ENCODE results near the gene FNDC3B. TPM values are rescaled to one million over a fixed set of nuclear protein-coding genes. Genes with fewer than 3 reads are reported as not detected.

Gene FNDC3B
- polyA plus RNA-seq, 1 donor = 53.5 TPM

DNA sequence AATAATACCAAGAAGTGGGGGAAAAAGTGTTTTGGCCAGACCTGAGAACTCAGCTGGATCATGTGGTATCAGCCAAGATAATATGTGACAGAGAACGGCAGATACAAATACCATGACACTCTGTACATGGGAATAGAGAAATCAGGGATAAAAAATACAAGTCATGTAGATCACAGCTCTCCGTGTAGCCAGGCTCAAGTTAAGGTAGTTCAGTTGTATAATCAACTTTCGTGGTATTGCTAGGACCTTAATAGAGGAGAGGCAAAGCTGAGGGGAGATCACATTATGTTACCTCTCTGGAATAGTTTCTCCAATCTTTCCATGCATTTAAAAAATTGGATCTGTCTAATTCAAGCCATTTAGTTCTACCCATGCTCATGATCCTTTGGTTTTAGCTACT lies 229.0 kb downstream of the FNDC3B start:
- DNase-seq = peak; percentile 59

- peak; percentile 51 for DNase-seq
These were observed 229.5 kb downstream of the FNDC3B start for GRCh38 chr3:172268868-172269267.

DNA sequence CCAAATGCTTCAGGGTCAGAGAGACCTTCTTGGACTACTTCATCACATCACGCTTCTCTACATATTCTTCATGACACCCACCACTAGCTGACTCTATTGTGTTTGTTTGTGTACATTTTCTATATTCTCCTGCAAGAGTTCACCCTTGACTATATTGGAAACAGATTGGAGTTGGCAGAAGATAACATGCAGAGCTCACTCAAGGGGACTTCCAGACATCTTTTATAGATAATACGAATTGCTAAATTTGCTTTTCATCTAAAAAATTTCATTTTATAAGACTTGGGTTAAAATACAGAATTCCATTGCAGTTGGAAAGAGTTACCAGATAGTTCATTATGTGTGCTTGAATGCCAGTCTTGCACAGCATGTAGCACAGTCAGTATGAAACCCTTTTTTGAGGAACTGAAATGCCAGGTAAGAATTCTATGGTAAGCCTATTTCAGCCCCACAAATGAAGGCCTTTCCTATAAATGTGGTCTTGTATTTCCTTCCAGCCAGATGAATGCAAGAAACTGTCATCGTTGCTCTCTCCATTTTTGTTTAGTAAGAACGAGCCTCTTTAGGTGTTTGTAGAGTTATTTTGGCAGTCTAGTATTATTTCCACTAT lies 231.3 kb downstream of the FNDC3B start:
- no peak for DNase-seq

- no peak for DNase-seq
These were observed 232.1 kb downstream of the FNDC3B start for GRCh38 chr3:172271386-172271976.

- DNase-seq = no peak
These were observed 233.3 kb downstream of the FNDC3B start for GRCh38 chr3:172272698-172273097.

DNA sequence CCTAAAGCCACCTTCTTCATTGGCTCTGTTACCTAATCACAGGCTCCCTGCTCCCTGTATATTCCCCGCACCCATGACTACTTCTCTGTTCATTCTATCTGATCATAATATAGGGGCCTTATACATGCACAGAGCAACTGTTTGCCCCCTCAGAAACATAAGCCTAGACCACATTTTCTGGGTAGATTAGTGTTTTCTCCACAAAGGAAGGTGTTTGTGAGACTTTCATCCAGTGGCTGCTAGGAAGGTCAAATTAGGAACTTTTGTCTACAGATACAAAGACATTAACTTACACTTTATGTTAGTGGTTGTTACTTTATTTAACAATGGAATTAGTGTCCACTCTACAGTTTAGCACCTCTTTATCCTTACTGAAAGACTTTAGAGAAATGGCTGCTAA lies 234.0 kb downstream of the FNDC3B start:
- no peak for DNase-seq

- DNase-seq = no peak
These were observed 235.5 kb downstream of the FNDC3B start for GRCh38 chr3:172274906-172275305.

- DNase-seq = no peak
These were observed 236.2 kb downstream of the FNDC3B start for GRCh38 chr3:172275586-172275985.

- DNase-seq = no peak
These were observed 236.7 kb downstream of the FNDC3B start for GRCh38 chr3:172276103-172276502.

DNA sequence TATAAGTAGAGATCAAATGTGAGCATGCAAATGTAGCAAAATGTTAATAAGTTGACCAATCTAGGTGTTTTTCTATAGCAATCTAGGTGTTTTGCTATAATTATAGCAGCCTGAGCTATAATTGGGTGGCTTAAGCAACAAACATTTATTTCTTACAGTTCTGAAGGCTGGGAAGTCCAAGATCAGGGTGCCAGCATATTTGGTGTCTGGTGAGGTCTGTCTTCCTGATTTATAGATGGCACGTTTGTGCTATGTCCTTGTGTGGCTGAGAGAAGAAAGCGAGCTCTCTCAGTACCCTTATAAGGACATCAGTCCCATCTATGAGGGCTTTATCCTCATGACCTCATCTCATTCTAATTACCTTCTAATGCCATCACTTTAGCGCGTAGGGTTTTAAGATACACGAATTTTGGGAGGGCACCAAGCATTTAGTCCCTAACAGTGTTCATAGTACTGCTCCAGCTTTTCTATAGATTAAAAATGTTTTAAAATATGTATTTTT lies 237.8 kb downstream of the FNDC3B start:
- no peak for DNase-seq

GRCh38 chr3:172279191-172279640 lies 239.8 kb downstream of the FNDC3B start:
- DNase-seq = no peak

- DNase-seq = no peak
These were observed 240.6 kb downstream of the FNDC3B start for GRCh38 chr3:172279974-172280373.

DNA sequence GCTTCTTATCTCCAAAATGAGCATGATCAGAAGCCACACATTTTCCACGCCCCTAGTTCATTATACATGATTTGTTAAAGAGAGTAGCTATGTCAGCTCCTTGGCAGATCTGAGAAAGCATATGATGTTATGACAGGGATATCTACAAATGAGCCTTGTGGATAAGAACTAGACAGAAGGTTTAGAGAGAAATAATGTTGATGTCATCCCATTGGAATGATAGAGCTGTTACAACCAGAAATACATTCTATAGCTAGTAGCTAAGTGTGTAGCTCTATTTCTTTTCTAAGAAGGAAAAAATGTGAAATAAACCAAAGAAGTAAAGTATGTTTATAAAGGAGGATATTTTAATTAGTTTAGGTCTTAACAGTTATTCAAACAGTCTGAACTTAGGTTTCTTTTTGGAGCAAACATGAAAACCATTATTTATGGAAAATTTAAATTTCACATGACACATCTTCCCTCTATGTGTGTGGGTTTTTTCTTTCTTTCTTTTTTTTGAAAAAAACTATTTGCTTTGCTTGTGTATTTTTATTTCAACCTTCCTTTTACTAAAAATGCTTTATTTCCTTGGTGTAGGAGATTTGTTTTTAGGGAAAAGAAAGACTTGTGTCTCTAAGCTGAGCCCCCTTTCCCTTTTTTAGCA lies 241.2 kb downstream of the FNDC3B start:
- DNase-seq = no peak

DNA sequence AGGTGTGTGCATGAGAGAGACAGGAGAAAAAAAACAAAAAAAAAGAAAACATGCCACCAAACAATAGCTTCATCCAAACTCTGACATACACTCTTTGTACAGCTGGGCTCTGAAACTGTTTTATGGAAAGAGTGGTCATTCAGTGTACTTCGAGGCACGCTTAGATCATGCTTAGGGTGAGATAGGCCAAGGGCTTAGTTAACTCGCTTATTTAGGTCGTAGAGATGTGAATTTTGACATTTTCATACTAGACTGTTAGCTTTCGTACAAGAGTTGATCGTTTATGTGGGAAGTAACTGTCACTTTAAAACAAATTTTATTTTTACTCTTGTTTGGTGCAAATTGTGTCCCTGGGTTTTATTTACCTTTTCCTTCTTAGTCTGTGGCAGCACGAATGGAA lies 242.5 kb downstream of the FNDC3B start:
- DNase-seq = no peak

DNA sequence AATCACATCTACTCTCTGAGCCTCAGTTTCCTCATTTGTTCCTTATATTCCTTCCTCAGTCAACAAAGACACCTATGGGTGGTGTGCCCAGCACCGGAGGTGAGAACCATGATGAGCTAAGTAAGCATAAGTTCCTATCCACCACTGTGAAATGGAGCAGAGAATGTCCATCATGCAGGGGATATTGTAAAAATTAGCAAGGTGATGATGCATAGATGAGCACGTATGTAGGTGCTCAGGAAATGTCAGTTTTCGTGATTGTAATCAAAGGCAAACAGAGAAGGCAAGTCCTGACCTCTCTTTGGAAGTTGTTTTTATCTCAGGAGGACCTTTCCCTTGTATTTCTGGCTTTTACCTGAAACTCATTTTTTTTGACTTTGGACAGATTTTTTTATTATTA lies 243.5 kb downstream of the FNDC3B start:
- no peak for DNase-seq

GRCh38 chr3:172283841-172284357 lies 244.5 kb downstream of the FNDC3B start:
- no peak for DNase-seq

DNA sequence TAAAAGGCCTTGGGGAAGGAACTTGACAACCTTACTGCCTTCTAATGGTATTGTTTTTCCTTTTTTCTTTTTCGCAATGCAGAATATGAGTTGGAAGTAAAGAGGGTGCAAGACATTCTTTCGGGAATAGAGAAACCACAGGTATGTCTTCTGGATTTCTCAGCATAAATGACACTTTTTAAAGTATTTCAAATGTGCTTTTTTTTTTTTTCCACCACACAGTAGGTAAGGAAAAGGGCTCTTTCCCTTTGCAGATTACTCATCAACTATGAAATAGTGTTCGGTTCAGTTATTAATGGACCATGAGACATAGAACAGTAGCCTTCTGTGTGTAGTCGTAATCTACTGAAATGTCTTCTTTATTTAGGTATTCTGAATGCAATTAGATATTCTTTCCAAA lies 246.5 kb downstream of the FNDC3B start:
- no peak for DNase-seq

DNA sequence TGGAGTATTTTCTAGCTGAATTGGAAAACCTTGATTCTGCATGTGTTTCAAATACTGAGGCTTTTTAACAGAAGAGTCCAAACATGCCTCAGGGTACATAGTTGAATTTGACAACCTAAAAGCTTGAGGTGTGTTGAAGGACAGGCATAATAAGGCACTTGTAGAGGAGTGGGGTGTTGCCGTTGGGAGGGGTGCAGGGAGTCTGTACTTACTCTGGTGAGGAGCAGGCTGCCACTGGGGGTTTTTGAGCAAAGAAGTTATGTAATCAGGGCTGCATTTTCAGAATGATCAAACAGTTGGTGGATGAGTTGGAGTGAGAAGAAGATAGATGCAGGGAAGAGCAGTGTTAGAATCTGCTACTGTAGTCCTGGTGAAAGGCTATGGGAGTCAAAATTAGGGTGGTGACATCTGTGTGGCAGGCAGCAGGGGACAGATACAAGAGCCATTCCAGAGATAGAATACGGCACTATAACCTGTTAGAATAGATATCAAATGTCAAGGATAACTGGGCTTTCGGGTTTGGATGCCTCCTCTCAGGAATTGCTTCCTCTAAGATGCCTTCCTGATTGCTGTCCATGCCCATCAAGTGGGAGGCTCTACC lies 247.3 kb downstream of the FNDC3B start:
- DNase-seq = no peak

- no peak for DNase-seq
These were observed 248.6 kb downstream of the FNDC3B start for GRCh38 chr3:172287937-172288477.

DNA sequence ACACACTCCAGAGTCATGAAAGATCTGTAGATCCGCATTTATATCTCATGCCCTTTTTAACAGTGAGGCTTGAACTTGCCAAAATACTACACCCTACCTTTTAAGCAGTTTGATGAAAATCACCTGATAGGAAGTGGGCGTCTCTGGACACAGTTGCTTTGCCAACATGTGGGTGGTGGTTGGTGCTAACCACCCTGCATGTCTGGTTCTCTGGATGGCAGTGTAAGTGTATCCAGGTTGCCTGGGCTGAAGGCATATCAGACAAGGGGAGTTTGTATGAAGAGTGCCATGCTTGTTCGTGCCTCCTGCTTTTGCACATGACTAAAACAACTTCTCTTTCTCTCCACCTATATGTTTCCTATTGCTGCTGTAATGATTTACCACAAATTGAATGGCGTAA lies 249.3 kb downstream of the FNDC3B start:
- DNase-seq = no peak

GRCh38 chr3:172289583-172289982 lies 250.2 kb downstream of the FNDC3B start:
- DNase-seq = no peak

DNA sequence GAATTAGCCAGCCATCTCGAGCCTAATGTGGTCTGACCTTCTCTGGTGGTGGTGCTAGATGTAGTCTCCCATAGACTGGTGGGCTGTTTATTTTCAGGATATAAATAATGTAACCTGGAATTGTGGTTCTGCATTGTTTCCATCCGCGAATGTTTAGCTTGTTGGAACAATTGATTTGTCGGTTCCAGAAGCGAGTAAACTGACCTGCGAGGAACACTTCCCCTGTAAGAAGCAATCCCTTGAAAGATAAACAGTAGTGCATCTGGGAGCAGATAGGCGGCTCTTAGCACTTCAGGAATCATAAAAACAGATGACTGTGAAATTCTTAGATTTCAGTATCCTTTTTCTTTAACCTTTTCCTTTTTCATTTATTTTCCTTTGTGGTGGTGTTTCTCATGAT lies 251.1 kb downstream of the FNDC3B start:
- DNase-seq = no peak

DNA sequence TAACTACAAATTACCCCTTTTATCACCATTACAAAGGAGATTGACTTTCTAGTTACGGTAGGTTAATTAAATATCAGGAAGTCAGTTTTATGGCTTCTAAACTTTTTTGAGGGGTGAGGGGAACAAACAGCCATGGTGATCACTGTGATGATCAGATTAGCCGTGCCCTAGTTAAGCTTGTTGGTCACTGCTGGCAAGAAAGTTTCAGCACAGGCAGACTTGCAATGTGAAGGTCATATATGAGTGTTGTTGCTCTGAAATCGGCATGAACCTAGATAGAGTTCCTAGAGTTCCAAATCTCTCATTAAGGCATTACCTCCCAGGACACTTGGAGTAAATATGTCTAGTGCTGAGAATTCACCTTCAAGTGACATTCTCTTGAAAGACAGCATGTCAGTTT lies 252.3 kb downstream of the FNDC3B start:
- no peak for DNase-seq

Data from hindlimb muscle (tissue), 1 donor.